Uterus (tissue), 4 donors: ENCODE data around the gene WDR49. TPM values are rescaled to one million over a fixed set of nuclear protein-coding genes. Genes with fewer than 3 reads are reported as not detected.

Experiments used
- DNase-seq, 2 donors: peaks; one replicate each; pipeline ENCODE4 v3.0.0-alpha.2; 2019 to 2020
- H3K27ac ChIP-seq, 2 donors: fragments of 200-600 bp; sonication (generic); 1 replicate in 1 of 2; 2 replicates in 1 of 2; pipeline ENCODE4 v1.5.1; 2016 to 2018
- H3K27me3 ChIP-seq, 2 donors: fragments of 200-600 bp; sonication (generic); one replicate each; pipeline ENCODE4 v1.5.1; 2018 to 2019; ENCODE audit warnings: control low read depth in 1 of 2
- H3K36me3 ChIP-seq, 2 donors: fragments of 200-600 bp; sonication (generic); one replicate each; pipeline ENCODE4 v1.5.1; 2019; ENCODE audit warnings: control low read depth in 1 of 2
- H3K4me1 ChIP-seq, 2 donors: fragments of 200-600 bp; sonication (generic); one replicate each; pipeline ENCODE4 v1.5.1; 2018 to 2019; ENCODE audit warnings: control low read depth in 1 of 2
- H3K4me3 ChIP-seq, 2 donors: fragments of 200-600 bp; sonication (generic); 1 replicate in 1 of 2; 2 replicates in 1 of 2; pipeline ENCODE4 v1.5.1; 2018 to 2019; ENCODE audit warnings: mild to moderate bottlenecking in 1 of 2
- H3K9me3 ChIP-seq, 2 donors: fragments of 200-600 bp; sonication (generic); one replicate each; pipeline ENCODE4 v1.5.1; 2019; ENCODE audit warnings: control low read depth in 1 of 2
- CTCF ChIP-seq, 4 experiments: fragments of 200-600 bp in 2 of 4; fragments of 450-650 bp in 2 of 4; sonication (generic) in 2 of 4; IDR thresholded peaks; one replicate each; pipeline ENCODE4 v1.5.1; 2016 to 2019; ENCODE audit warnings: antibody characterized with exemption in 4 of 4, mild to moderate bottlenecking in 2 of 4, moderate library complexity in 1 of 4
- POLR2A ChIP-seq, 2 donors: fragments of 450-650 bp; IDR thresholded peaks; one replicate each; pipeline ENCODE4 v1.6.1; 2016; ENCODE audit warnings: antibody characterized with exemption in 2 of 2, mild to moderate bottlenecking in 1 of 2, moderate library complexity in 1 of 2
- intact Hi-C: fragments of 100-400 bp; cut with DNase I; formaldehyde crosslinking; loops from one replicate; pipeline ENCODE4 v1.15.1; 2023; ENCODE audit warnings: low total_unique reads
- total RNA-seq, 4 donors: library from RNA; depleted of rRNA in 3 of 4; stranded (reverse); fragments of >200 nt in 3 of 4; gene quantifications; one replicate each; pipeline versions ENCODE4 v1.1.0 to v1.2.4, GENCODE V29; 2014 to 2023
- donor health status: DM: yes; HTN: yes; CAD: no.

The WDR49 gene
- total RNA-seq, 4 donors from 2014 or later = 1.7 to 23.1 (median 6.5) TPM

- no peak overlapping the region for H3K27ac ChIP-seq
- TF ChIP-seq POLR2A (IDR thresholded peaks at IDR 0.05) = no peak
- TF ChIP-seq CTCF (IDR thresholded peaks at IDR 0.05) = no peak
- no peak for DNase-seq
- no peaks in the 10 kb centered on the region for H3K36me3 ChIP-seq
- intact Hi-C loops = no loop called here
- no peaks in the 10 kb centered on the region for H3K27me3 ChIP-seq
- H3K4me3 ChIP-seq = no peak overlapping the region
- no peaks in the 10 kb centered on the region for H3K9me3 ChIP-seq
- H3K4me1 ChIP-seq = no peaks in the 10 kb centered on the region
Measured at GRCh38 chr3:167453815-167454214, 199.9 kb downstream of the WDR49 start.

- Histone ChIP-seq H3K4me1 (no peaks in the 10 kb centered on the region), H3K9me3 (no peaks in the 10 kb centered on the region), H3K27ac (no peak overlapping the region), H3K27me3 (no peaks in the 10 kb centered on the region), H3K36me3 (no peaks in the 10 kb centered on the region), H3K4me3 (no peak overlapping the region)
- no peak for TF ChIP-seq CTCF (IDR thresholded peaks at IDR 0.05)
- no peak for TF ChIP-seq POLR2A (IDR thresholded peaks at IDR 0.05)
- no peak for DNase-seq
- intact Hi-C loops = no loop called here
Measured at GRCh38 chr3:167451282-167451681, 202.5 kb downstream of the WDR49 start.

- H3K27ac ChIP-seq = no peak overlapping the region
- H3K4me3 ChIP-seq = no peak overlapping the region
- H3K4me1 ChIP-seq = no peaks in the 10 kb centered on the region
- no peaks in the 10 kb centered on the region for H3K36me3 ChIP-seq
- intact Hi-C loops = no loop called here
- no peak for DNase-seq
- no peak for TF ChIP-seq POLR2A (IDR thresholded peaks at IDR 0.05)
- TF ChIP-seq CTCF (IDR thresholded peaks at IDR 0.05) = no peak
- no peaks in the 10 kb centered on the region for H3K27me3 ChIP-seq
- no peaks in the 10 kb centered on the region for H3K9me3 ChIP-seq
Measured at GRCh38 chr3:167450675-167451074, 203.1 kb downstream of the WDR49 start.

- no peaks in the 10 kb centered on the region for H3K9me3 ChIP-seq
- H3K36me3 ChIP-seq = no peaks in the 10 kb centered on the region
- no peaks in the 10 kb centered on the region for H3K27me3 ChIP-seq
- H3K4me3 ChIP-seq = no peak overlapping the region
- intact Hi-C loops = no loop called here
- H3K4me1 ChIP-seq = no peaks in the 10 kb centered on the region
- no peak overlapping the region for H3K27ac ChIP-seq
- no peak for TF ChIP-seq CTCF (IDR thresholded peaks at IDR 0.05)
- TF ChIP-seq POLR2A (IDR thresholded peaks at IDR 0.05) = no peak
- no peak for DNase-seq
Measured at GRCh38 chr3:167450195-167450594, 203.5 kb downstream of the WDR49 start.

GRCh38 chr3:167445491-167445890 lies 208.3 kb downstream of the WDR49 start:
- Histone ChIP-seq H3K9me3 (no peaks in the 10 kb centered on the region), H3K4me3 (no peak overlapping the region), H3K27ac (no peak overlapping the region), H3K4me1 (no peaks in the 10 kb centered on the region), H3K36me3 (no peaks in the 10 kb centered on the region), H3K27me3 (no peaks in the 10 kb centered on the region)
- intact Hi-C loops = no loop called here
- no peak for TF ChIP-seq CTCF (IDR thresholded peaks at IDR 0.05)
- no peak for TF ChIP-seq POLR2A (IDR thresholded peaks at IDR 0.05)
- DNase-seq = no peak
